GOT3 (cell line): ENCODE measurements around the gene IL21.

Source experiments
- DNase-seq: peaks from one replicate; lab custom pipeline; 2025; ENCODE audit warnings: mixed read lengths; lab: John Stamatoyannopoulos, UW

The IL21 gene

GRCh38 chr4:122633211-122633610 is 12.3 kb upstream of the IL21 start:
- DNase-seq: no peak

GRCh38 chr4:122632396-122633143 is 11.7 kb upstream of the IL21 start:
- no peak for DNase-seq

- DNase-seq: no peak
Observed at GRCh38 chr4:122625156-122625555, 4.3 kb upstream of the IL21 start.

GRCh38 chr4:122624205-122624604 is 3.3 kb upstream of the IL21 start:
- DNase-seq: no peak

GRCh38 chr4:122623637-122624166 is 2.8 kb upstream of the IL21 start:
- no peak for DNase-seq

GRCh38 chr4:122622400-122622799 is 1.5 kb upstream of the IL21 start:
- DNase-seq: no peak

- DNase-seq: no peak
Observed at GRCh38 chr4:122619611-122620010, 1.3 kb downstream of the IL21 start.

- no peak for DNase-seq
Observed at GRCh38 chr4:122617597-122618593, 3.0 kb downstream of the IL21 start.

GRCh38 chr4:122616915-122617596 is 3.8 kb downstream of the IL21 start:
- no peak for DNase-seq

- no peak for DNase-seq
Observed at GRCh38 chr4:122614621-122615020, 6.2 kb downstream of the IL21 start.

GRCh38 chr4:122612540-122612939 is 8.3 kb downstream of the IL21 start:
- no peak for DNase-seq

GRCh38 chr4:122606364-122607043 is 14.4 kb downstream of the IL21 start:
- no peak for DNase-seq

GRCh38 chr4:122604146-122604545 is 16.7 kb downstream of the IL21 start:
- no peak for DNase-seq

GRCh38 chr4:122603156-122603574 is 17.7 kb downstream of the IL21 start:
- no peak for DNase-seq

- DNase-seq: no peak
Observed at GRCh38 chr4:122602277-122603142, 18.4 kb downstream of the IL21 start.

GRCh38 chr4:122591196-122591595 is 29.7 kb downstream of the IL21 start:
- no peak for DNase-seq

GRCh38 chr4:122588453-122589238 is 32.2 kb downstream of the IL21 start:
- no peak for DNase-seq

- no peak for DNase-seq
Observed at GRCh38 chr4:122584519-122584918, 36.3 kb downstream of the IL21 start.

- DNase-seq: no peak
Observed at GRCh38 chr4:122583906-122584305, 37.0 kb downstream of the IL21 start.
